ENCODE data around the gene GPALPP1. TPM values are rescaled to one million over a fixed set of nuclear protein-coding genes. Genes with fewer than 3 reads are reported as not detected.

GPALPP1 gene
- polyA plus RNA-seq, 2 of the 4 experiments (the other 2 are of a cell fraction), result 13.4 to 21.0 TPM

GRCh38 chr13:44955406-44955805, 33.9 kb upstream of the GPALPP1 start:
- no peak for TF ChIP-seq JUN (IDR thresholded peaks at IDR 0.05)
- no peak for TF ChIP-seq POLR2A (IDR thresholded peaks at IDR 0.05; ENCODE audit: low read length)
- no peaks in the 10 kb centered on the region for H3K9me3 ChIP-seq
- DNase-seq (ENCODE audit: low read depth in 1 of 2, low spot score in 1 of 2), result no peak
- CTCF ChIA-PET, result interaction anchor here (1.3 to 5.0 kb wide), 4 partner anchors 12 to 472 kb away, joined by 4 to 17 read pairs (median 6); no protein-coding TSS in a partner anchor
- no peak overlapping the region for H3K27ac ChIP-seq
- H3K4me2 ChIP-seq, result no peak overlapping the region
- WGBS (ENCODE audit: missing lambda C conversion rate), result 95% methylated on average over 3 of the region's 3 CpGs
- H3K4me3 ChIP-seq, result no peak overlapping the region
- ATAC-seq, result no peak
- FAIRE-seq, result no peak
- H3K4me1 ChIP-seq, result peaks cover 15% of the 10 kb centered on the region
- POLR2A ChIA-PET, result no interaction called here

GRCh38 chr13:44961997-44962396, 27.3 kb upstream of the GPALPP1 start:
- ChIA-PET POLR2A (no interaction called here), CTCF (interaction anchor here (1.7 kb wide), 1 partner anchor 8 kb away, joined by 4 read pairs; no protein-coding TSS in a partner anchor)
- Histone ChIP-seq H3K9me3 (peaks cover 27% of the 10 kb centered on the region), H3K4me1 (no peaks in the 10 kb centered on the region), H3K4me2 (no peak overlapping the region), H3K4me3 (no peak overlapping the region), H3K27ac (no peak overlapping the region)
- TF ChIP-seq JUNB (IDR thresholded peaks at IDR 0.05) (no peak), POLR2A (IDR thresholded peaks at IDR 0.05; ENCODE audit: low read length) (no peak), NPAS2 (CRISPR knock-in tag; IDR thresholded peaks at IDR 0.05; ENCODE audit: borderline replicate concordance) (no peak), NR3C1 (IDR thresholded peaks at IDR 0.05) (no peak), CBX8 (IDR thresholded peaks at IDR 0.05) (no peak)
- ATAC-seq (no peak), FAIRE-seq (no peak), DNase-seq (ENCODE audit: low read depth in 1 of 2, low spot score in 1 of 2) (no peak)
- WGBS (ENCODE audit: missing lambda C conversion rate), result 93% methylated on average over 2 of the region's 2 CpGs

- FAIRE-seq (no peak), DNase-seq (ENCODE audit: low read depth in 1 of 2, low spot score in 1 of 2) (peak in 1 of 2 experiments; percentile 18), ATAC-seq (peak; percentile 68 to 70; a peak in 4 of 6 replicates)
- TF ChIP-seq CHD4 (IDR thresholded peaks at IDR 0.05; ENCODE audit: borderline replicate concordance), result no peak
- TF ChIP-seq MAFK (IDR thresholded peaks at IDR 0.05; ENCODE audit: partially characterized antibody), result peak; percentile 52
- TF ChIP-seq RAD21 (conservative IDR thresholded peaks at IDR 0.05 in 1 of 2, IDR thresholded peaks at IDR 0.05 in 1 of 2), result peak; percentile 8 to 26; a peak in 2 of 5 replicates
- POLR2A ChIA-PET, result no interaction called here
- peaks cover 15% of the 10 kb centered on the region for H3K9me3 ChIP-seq
- H3K4me3 ChIP-seq, result no peak overlapping the region
- H3K27ac ChIP-seq, result peak overlapping the region; percentile 16 to 50; a peak in 1 of 6 replicates
- WGBS (ENCODE audit: missing lambda C conversion rate), result 58% methylated on average over 3 of the region's 3 CpGs
- peaks cover 22% of the 10 kb centered on the region for H3K4me1 ChIP-seq
- CTCF ChIA-PET, result no interaction called here
- H3K4me2 ChIP-seq, result no peak overlapping the region
These were observed 21.5 kb upstream of the GPALPP1 start for GRCh38 chr13:44967704-44968433.

- peak overlapping the region in 1 of 2 experiments; percentile 56; a peak in 3 of 6 replicates for H3K27ac ChIP-seq
- H3K9me3 ChIP-seq, result peaks cover 10% of the 10 kb centered on the region
- H3K4me2 ChIP-seq, result 0 out of 3 replicates have a peak overlapping the region, but pooled peaks have one; percentile 1
- ATAC-seq, result no peak
- ChIA-PET POLR2A (no interaction called here), CTCF (interaction anchor here (1.1 to 2.8 kb wide), 2 partner anchors 12 to 46 kb away, joined by 3 to 17 read pairs; no protein-coding TSS in a partner anchor)
- WGBS (ENCODE audit: missing lambda C conversion rate), result 86% methylated on average over 3 of the region's 3 CpGs
- peaks cover 26% of the 10 kb centered on the region for H3K4me1 ChIP-seq
- no peak overlapping the region for H3K4me3 ChIP-seq
- DNase-seq (ENCODE audit: low read depth in 1 of 2, low spot score in 1 of 2), result no peak
- no peak for TF ChIP-seq RCOR1 (IDR thresholded peaks at IDR 0.05; ENCODE audit: low read depth, low read length)
- no peak for TF ChIP-seq ZSCAN20 (CRISPR knock-in tag; IDR thresholded peaks at IDR 0.05)
- no peak for TF ChIP-seq CTCF (IDR thresholded peaks at IDR 0.05)
- TF ChIP-seq KDM1A (IDR thresholded peaks at IDR 0.05; ENCODE audit: low read depth), result no peak
- no peak for TF ChIP-seq FOXS1 (CRISPR knock-in tag; IDR thresholded peaks at IDR 0.05)
- TF ChIP-seq PHF8 (IDR thresholded peaks at IDR 0.05; ENCODE audit: borderline replicate concordance, low read depth), result no peak
- FAIRE-seq, result no peak
These were observed 20.9 kb upstream of the GPALPP1 start for GRCh38 chr13:44968434-44968815.

Measured in A549 (cell line).